Activated naive CD8-positive, alpha-beta T cell treated with anti-CD3 and anti-CD28 coated beads, Interleukin-2, amount 50 U/mL, for 24 hours (primary cell): ENCODE results near the gene FUT2.
A peak's percentile ranks its signal among the peaks of the same experiment; 100 is the strongest.

Experiments
- ATAC-seq: fragments of 150-1000 bp; cut with Tn5 transposase; one replicate; pipeline ENCODE4 v1.10.0; 2021
- DNase-seq: peaks from one replicate; pipeline ENCODE4 v3.0.0; 2021
- H3K27ac Mint-ChIP-seq: one replicate; pipeline ENCODE4 v1.8.0; 2021; ENCODE audit warnings: mild to moderate bottlenecking, mixed read lengths
- H3K27me3 Mint-ChIP-seq: one replicate; pipeline ENCODE4 v1.8.0; 2021; ENCODE audit warnings: mixed read lengths
- H3K36me3 Mint-ChIP-seq: one replicate; pipeline ENCODE4 v1.8.0; 2021; ENCODE audit warnings: low read depth, mixed read lengths
- H3K4me1 Mint-ChIP-seq: one replicate; pipeline ENCODE4 v1.8.0; 2021; ENCODE audit warnings: mixed read lengths
- H3K4me3 Mint-ChIP-seq: one replicate; pipeline ENCODE4 v1.8.0; 2021; ENCODE audit warnings: mild to moderate bottlenecking, moderate library complexity, mixed read lengths
- H3K9me3 Mint-ChIP-seq: one replicate; pipeline ENCODE4 v1.8.0; 2021; ENCODE audit warnings: mixed read lengths

FUT2 gene

GRCh38 chr19:48663667-48664066, 32.1 kb upstream of the FUT2 start:
- Mint-ChIP-seq H3K9me3 (peaks cover under 1% of the 10 kb centered on the region), H3K4me3 (no peak overlapping the region), H3K4me1 (peaks cover 7% of the 10 kb centered on the region), H3K27me3 (no peaks in the 10 kb centered on the region), H3K36me3 (no peaks in the 10 kb centered on the region), H3K27ac (no peak overlapping the region)
- DNase-seq: no peak
- ATAC-seq: no peak

GRCh38 chr19:48664476-48664875, 31.3 kb upstream of the FUT2 start:
- ATAC-seq (no peak), DNase-seq (no peak)
- Mint-ChIP-seq H3K4me1 (peaks cover 7% of the 10 kb centered on the region), H3K4me3 (no peak overlapping the region), H3K27ac (no peak overlapping the region), H3K36me3 (no peaks in the 10 kb centered on the region), H3K27me3 (no peaks in the 10 kb centered on the region), H3K9me3 (peaks cover 4% of the 10 kb centered on the region)

GRCh38 chr19:48665786-48666185, 30.0 kb upstream of the FUT2 start:
- ATAC-seq (no peak), DNase-seq (no peak)
- H3K27me3 Mint-ChIP-seq: no peaks in the 10 kb centered on the region
- no peak overlapping the region for H3K27ac Mint-ChIP-seq
- H3K9me3 Mint-ChIP-seq: peaks cover 4% of the 10 kb centered on the region
- H3K36me3 Mint-ChIP-seq: no peaks in the 10 kb centered on the region
- H3K4me3 Mint-ChIP-seq: no peak overlapping the region
- H3K4me1 Mint-ChIP-seq: peaks cover 7% of the 10 kb centered on the region

GRCh38 chr19:48668332-48668731, 27.4 kb upstream of the FUT2 start:
- H3K27ac Mint-ChIP-seq: no peak overlapping the region
- DNase-seq (no peak), ATAC-seq (no peak)
- H3K4me3 Mint-ChIP-seq: no peak overlapping the region
- H3K36me3 Mint-ChIP-seq: no peaks in the 10 kb centered on the region
- H3K27me3 Mint-ChIP-seq: no peaks in the 10 kb centered on the region
- peaks cover 4% of the 10 kb centered on the region for H3K9me3 Mint-ChIP-seq
- peaks cover 2% of the 10 kb centered on the region for H3K4me1 Mint-ChIP-seq

GRCh38 chr19:48668761-48669160, 27.0 kb upstream of the FUT2 start:
- no peak for ATAC-seq
- Mint-ChIP-seq H3K4me3 (no peak overlapping the region), H3K27me3 (no peaks in the 10 kb centered on the region), H3K27ac (peak overlapping the region; percentile 10), H3K4me1 (peaks cover 2% of the 10 kb centered on the region), H3K36me3 (no peaks in the 10 kb centered on the region), H3K9me3 (peaks cover 4% of the 10 kb centered on the region)
- no peak for DNase-seq

- Mint-ChIP-seq H3K4me1 (peaks cover 4% of the 10 kb centered on the region), H3K27ac (peak overlapping the region; percentile 30), H3K36me3 (no peaks in the 10 kb centered on the region), H3K4me3 (no peak overlapping the region), H3K9me3 (peaks cover 4% of the 10 kb centered on the region), H3K27me3 (no peaks in the 10 kb centered on the region)
- ATAC-seq (no peak), DNase-seq (no peak)
These were observed 25.7 kb upstream of the FUT2 start for GRCh38 chr19:48669903-48670668.

DNA sequence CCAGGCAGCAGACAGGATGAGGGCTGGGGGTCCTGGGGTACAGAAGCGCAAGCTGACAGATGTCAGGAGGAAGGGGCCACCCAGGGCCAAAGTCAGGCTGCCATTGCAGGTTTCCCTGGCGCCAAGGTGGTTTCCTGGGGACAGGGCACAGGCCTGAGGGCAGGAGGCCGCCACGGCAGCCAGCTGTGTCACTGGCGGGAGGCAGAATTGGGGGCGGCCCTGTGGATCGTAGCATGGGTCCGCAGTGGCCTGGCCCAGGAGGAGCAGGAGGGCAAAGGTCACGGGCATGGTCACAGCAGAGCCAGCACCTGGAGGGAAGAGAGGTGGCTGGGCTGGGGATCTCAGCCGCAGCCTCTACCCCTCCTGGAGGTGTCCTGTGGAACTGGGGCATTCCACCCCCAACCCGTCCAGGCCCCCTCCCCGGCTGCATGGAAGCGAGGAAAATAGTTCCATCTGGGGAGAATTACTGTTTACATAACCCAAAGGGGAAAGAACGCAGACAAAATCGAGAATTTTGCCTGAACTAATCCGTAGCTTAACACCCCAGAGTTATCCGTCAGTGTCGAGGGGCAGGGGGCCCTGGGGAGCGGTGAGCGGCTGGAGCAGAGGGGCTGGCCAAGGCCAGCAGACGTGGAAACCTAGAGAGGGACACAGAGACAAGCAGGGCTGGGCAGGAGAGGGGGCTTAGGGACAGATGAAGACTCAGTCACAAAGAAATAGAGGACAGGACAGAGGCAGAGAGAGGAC, 24.9 kb upstream of the FUT2 start:
- DNase-seq (no peak), ATAC-seq (no peak)
- H3K4me1 Mint-ChIP-seq: peaks cover 8% of the 10 kb centered on the region
- H3K27me3 Mint-ChIP-seq: no peaks in the 10 kb centered on the region
- no peak overlapping the region for H3K4me3 Mint-ChIP-seq
- peaks cover 4% of the 10 kb centered on the region for H3K9me3 Mint-ChIP-seq
- H3K36me3 Mint-ChIP-seq: no peaks in the 10 kb centered on the region
- no peak overlapping the region for H3K27ac Mint-ChIP-seq

DNA sequence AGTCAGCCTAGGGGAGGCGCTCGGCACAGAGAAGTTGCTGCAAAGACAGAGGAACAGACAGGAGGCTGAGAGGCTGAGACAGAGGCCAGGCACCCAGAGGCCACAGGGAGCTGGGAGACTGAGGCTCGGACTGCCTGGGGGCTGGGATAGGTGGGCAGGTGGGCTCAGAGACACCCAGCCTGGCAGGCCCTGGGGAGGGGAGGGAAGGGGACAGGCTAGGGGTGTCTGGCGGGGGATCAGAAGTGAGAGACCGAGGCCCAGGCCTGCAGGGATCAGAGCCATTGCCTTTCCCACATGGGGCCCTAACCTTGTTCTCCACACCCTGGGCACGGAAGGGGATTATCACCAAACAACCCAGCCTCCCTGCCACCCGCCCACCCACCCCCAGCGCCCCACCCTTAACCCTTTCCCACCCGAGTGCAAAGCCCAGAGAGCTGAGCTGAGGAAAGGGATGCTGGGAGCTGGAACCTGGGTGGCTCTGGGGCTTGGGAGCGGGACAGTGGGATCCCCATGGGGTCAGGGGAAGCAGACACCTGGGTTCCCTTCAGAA, 24.2 kb upstream of the FUT2 start:
- Mint-ChIP-seq H3K36me3 (no peaks in the 10 kb centered on the region), H3K27ac (no peak overlapping the region), H3K27me3 (no peaks in the 10 kb centered on the region), H3K9me3 (peaks cover 4% of the 10 kb centered on the region), H3K4me1 (peaks cover 8% of the 10 kb centered on the region), H3K4me3 (no peak overlapping the region)
- ATAC-seq (no peak), DNase-seq (no peak)

GRCh38 chr19:48672994-48673393, 22.8 kb upstream of the FUT2 start, which contains the start of gene NTN5:
TSS of gene NTN5 (minus strand) at chr19:48673017. CDS start at chr19:48670986, 2,031 bp downstream.
- Mint-ChIP-seq H3K4me3 (no peak within 1 kb of the TSS), H3K9me3 (peaks cover 4% of the 10 kb centered on the region), H3K27ac (no peak within 1 kb of the TSS), H3K27me3 (no peaks in the 10 kb centered on the region), H3K4me1 (peaks cover 8% of the 10 kb centered on the region), H3K36me3 (no peaks in the 10 kb centered on the region)
- ATAC-seq (no peak), DNase-seq (no peak)

GRCh38 chr19:48673436-48674100, 22.2 kb upstream of the FUT2 start:
- Mint-ChIP-seq H3K4me3 (no peak overlapping the region), H3K9me3 (peaks cover 4% of the 10 kb centered on the region), H3K27me3 (no peaks in the 10 kb centered on the region), H3K36me3 (no peaks in the 10 kb centered on the region), H3K4me1 (peaks cover 8% of the 10 kb centered on the region), H3K27ac (no peak overlapping the region)
- ATAC-seq (no peak), DNase-seq (no peak)

- no peak for ATAC-seq
- no peak overlapping the region for H3K4me3 Mint-ChIP-seq
- no peak for DNase-seq
- H3K27me3 Mint-ChIP-seq: no peaks in the 10 kb centered on the region
- no peak overlapping the region for H3K27ac Mint-ChIP-seq
- no peaks in the 10 kb centered on the region for H3K9me3 Mint-ChIP-seq
- peaks cover 8% of the 10 kb centered on the region for H3K4me1 Mint-ChIP-seq
- H3K36me3 Mint-ChIP-seq: no peaks in the 10 kb centered on the region
These were observed 21.5 kb upstream of the FUT2 start for GRCh38 chr19:48674216-48674809.

DNA sequence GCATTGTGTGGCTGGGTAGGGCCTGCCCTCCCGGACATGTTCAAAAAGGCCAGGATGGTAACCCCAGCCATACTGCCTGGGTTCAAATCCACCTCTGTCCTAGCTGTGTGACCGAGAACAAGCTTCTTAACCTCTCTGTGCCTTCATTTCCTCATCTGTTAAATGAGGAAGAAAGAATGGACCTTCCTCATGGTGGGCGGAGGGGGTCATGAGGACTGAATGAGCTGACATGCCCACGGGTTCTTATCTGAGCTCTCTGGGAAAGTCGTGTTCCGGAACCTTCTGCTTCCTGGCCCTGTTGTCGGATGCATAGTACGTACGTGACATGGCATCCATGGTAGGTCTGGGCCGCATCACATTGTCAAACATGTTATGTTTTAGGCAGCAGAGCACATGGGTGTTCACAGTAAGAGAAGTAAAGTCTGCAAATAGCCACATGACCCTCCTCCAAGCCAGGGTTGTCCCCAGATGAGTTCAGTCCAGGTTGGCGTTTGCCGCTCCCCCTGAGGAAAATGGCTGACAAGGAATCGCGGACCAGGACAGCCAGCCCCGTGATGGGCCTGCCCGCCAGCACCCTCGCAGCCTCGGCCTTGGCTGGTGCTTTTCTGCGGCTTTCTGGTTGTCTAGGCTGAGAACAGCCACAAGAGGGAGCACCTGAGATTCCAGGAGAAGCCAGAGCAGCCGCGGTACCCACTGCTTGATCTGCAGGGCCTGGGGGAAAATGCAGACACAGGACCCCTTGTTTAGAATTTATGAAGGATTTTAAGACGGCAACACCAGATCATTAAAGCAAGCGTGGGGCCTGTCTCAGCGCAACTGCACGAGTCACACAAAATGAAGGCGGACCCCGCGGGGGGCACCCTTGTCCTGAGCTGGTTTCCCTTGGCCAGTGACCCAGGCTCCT, 20.6 kb upstream of the FUT2 start:
- no peaks in the 10 kb centered on the region for H3K27me3 Mint-ChIP-seq
- H3K4me1 Mint-ChIP-seq: peaks cover 6% of the 10 kb centered on the region
- H3K27ac Mint-ChIP-seq: no peak overlapping the region
- ATAC-seq (peak; percentile 74), DNase-seq (peak; percentile 76)
- H3K36me3 Mint-ChIP-seq: no peaks in the 10 kb centered on the region
- H3K4me3 Mint-ChIP-seq: no peak overlapping the region
- no peaks in the 10 kb centered on the region for H3K9me3 Mint-ChIP-seq

DNA sequence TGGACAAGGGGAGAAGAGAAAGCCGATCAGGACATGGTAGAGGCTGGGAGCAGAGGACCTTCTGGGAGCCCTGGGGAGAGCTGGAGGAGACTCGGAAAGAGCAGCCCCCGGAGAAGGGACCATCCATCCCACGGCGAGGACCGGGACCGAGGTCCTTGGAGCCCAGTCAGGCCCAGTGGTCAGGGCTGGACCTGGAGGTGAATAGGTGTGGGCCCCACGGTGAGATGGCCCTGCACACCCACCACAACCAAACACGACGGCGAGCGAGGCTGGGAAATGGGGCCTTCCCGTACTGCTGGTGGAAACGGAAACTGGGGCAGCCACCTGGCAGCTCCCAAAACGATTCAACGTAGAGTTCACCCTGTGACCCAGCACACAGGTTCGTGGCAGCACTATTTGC, 19.3 kb upstream of the FUT2 start:
- Mint-ChIP-seq H3K9me3 (no peaks in the 10 kb centered on the region), H3K27me3 (no peaks in the 10 kb centered on the region), H3K36me3 (no peaks in the 10 kb centered on the region), H3K27ac (no peak overlapping the region), H3K4me1 (peaks cover 6% of the 10 kb centered on the region), H3K4me3 (no peak overlapping the region)
- DNase-seq (no peak), ATAC-seq (no peak)
